VCaP (cell line): ENCODE data around the gene APH1B.

Experiments used
- H3K27ac ChIP-seq: fragments of 450-650 bp; 2 replicates; pipeline ENCODE4 v1.5.1; 2017
- TF ChIP-seq, protein P1 (sequence below): fragments of 450-650 bp; conservative IDR thresholded peaks from 2 replicates; pipeline ENCODE4 v1.5.1; 2017; ENCODE audit warnings: mild to moderate bottlenecking, moderate library complexity

APH1B gene

DNA sequence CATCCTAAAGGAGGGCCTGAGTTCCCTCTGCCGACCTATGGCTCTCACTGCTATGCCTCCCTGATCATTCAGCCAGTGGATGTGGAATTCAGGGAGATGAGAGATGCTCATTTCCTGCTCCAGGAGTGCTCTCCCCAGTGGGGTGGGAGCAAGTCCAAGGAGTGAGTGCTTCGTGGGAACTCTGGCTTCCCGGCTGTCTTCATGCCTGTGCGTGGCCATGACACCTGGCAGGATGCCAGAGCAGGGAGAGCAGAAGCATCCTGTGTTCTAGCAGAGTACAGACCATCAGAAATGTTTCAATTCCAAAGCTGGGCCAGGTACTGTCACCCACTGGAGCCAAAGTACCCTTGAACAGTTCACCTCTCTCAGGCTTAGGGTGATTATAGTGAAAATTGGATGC, 45.1 kb downstream of the APH1B start:
- TF ChIP-seq, protein P1, sequence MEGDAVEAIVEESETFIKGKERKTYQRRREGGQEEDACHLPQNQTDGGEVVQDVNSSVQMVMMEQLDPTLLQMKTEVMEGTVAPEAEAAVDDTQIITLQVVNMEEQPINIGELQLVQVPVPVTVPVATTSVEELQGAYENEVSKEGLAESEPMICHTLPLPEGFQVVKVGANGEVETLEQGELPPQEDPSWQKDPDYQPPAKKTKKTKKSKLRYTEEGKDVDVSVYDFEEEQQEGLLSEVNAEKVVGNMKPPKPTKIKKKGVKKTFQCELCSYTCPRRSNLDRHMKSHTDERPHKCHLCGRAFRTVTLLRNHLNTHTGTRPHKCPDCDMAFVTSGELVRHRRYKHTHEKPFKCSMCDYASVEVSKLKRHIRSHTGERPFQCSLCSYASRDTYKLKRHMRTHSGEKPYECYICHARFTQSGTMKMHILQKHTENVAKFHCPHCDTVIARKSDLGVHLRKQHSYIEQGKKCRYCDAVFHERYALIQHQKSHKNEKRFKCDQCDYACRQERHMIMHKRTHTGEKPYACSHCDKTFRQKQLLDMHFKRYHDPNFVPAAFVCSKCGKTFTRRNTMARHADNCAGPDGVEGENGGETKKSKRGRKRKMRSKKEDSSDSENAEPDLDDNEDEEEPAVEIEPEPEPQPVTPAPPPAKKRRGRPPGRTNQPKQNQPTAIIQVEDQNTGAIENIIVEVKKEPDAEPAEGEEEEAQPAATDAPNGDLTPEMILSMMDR: no peak
- H3K27ac ChIP-seq: no peak overlapping the region

DNA sequence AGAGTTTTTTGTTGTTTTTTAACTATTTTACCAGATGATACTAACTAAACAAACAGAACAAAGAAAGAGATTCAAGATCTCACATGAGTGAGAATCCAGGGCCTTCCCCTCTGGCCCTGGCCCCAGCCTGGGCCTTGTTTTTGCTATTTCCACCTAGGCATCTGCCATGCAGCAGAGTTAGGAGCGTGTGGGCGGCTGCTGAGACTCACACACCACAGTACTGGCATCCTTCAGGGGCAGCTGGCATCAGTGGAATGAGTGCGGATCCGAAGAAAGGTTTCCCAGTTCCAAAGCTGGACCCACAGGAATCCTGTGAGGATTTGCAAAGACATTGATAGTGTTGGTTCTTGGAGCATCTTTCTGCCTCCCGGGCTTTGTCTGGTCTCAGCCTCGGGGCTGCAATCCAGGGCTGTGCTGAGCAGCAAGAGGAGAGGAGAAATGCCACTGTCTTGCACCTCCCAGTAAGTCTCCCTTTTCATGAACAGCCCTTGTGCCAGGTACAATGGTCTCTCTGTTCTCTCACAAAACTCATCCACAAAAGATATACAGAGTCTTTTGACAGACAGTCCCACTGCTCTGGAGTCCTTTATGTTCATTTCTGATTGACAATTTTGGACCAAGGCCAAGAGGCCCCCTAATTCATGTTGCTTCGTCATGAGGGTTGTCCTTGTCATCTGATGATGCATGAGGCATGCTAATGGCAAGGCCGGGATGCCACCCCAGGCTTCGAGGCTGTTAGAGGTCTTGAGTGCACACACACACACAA, 46.6 kb downstream of the APH1B start:
- TF ChIP-seq, protein P1: no peak
- no peak overlapping the region for H3K27ac ChIP-seq

DNA sequence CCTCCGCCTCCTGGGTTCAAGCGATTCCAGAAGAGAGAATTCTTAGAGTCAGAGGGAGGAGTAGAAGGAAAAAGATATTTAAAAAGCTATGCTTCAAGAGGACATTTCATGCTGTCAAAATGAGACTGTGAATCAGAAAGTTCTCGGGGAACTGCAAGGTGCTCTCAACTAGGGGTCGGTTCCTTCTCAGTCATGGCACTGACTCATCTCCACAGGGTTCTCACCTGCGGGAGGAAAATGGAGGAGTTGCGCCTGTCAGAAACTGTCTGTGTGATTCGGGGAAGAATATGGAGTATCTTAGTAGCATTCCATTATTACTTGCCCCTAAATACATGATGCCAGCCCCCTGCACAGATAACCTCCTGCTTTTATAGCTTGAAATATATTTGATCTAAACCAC, 47.4 kb downstream of the APH1B start:
- no peak overlapping the region for H3K27ac ChIP-seq
- TF ChIP-seq, protein P1: no peak

DNA sequence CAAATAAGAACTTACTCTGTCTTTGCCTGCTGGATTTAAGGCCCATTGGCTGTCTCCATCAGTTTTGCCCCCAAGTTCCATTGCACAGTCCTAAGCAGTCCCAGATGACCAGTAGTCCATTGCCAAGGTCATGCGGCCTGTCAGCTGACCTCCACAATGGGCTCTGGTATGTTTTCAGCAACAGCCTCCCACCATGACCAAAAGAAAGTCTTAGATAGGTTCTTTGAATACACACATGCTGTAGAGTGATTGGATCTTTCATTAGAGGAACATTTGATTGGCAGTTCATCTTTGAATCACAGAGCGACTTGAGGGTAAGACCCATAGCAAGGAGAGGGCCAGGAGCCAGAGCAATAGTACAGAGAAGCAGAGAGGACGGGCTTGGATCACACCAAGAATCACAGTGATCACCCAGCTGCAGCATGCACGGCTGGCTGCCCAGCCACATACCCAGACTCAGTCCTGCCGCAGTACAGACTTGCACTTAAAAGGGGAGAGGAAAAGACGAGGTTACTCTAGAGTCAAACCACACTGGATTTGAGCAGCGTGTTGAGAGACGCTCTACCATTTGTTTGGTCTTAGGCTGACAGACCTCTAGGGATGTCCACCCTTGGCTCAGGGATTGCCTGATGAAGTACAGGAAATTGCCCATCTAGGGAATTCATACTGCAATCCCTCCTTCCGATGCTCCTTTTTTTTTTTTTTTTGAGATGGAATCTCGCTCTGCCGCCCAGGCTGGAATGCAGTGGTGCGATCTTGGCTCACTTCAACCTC, 50.4 kb downstream of the APH1B start:
- no peak overlapping the region for H3K27ac ChIP-seq
- TF ChIP-seq, protein P1: no peak

DNA sequence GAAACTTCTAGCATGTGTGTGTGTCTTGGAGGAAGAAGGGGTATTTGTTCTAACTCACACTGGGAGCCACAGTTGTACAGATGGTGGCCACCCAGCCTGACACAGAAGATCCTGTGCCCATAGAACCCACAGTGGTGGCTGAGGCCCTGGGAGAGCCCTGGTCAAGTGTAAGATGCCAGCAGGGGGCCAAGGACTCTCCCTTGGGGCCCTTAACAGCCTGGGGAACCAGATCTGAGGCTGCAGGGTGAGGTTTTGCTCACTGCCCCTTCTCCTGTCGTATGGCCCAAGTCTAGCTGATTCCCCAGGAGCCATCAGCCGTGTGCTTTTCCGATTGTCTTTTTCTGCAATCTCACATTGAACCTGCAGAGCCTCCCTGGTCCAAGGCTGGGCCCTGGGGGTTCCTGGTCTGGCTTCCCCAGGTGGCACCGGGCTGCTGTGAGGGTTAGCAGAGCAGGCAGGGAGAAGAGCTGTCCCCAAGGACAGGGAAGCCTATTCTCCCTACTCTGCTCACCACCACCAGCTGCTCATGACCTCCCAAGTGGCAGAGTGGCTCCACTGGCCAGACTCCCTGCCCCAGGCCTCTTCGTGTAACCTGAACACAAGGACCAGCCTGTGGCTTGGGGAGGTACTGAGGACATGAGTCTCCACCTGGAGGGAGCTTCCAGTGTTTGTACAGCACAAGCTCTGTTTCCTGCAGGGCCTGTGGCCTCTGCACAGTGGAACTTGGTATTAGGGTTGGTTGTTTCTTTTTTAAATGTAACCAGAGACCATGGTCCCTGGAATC, 52.4 kb downstream of the APH1B start:
- no peak overlapping the region for H3K27ac ChIP-seq
- TF ChIP-seq, protein P1: no peak

DNA sequence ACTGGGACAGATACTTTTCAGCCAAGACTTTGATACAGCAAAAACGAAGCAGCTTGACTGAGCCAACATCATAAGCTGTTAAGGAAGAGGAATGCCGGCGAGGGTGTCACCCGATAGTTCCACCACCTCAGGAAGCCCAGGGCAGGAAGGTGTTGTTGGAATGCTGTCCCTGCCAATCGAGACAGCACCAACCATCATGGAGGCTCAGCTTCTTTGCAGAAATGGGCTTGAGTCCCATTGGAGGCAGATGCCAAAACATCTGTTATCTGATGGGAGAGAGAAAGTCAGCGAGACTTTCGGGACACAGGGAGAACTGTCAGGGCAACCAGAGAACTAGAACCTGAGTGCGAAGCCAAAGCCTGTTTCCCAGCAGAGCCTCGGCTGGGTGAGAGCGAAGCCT, 53.5 kb downstream of the APH1B start:
- TF ChIP-seq, protein P1: no peak
- H3K27ac ChIP-seq: no peak overlapping the region

DNA sequence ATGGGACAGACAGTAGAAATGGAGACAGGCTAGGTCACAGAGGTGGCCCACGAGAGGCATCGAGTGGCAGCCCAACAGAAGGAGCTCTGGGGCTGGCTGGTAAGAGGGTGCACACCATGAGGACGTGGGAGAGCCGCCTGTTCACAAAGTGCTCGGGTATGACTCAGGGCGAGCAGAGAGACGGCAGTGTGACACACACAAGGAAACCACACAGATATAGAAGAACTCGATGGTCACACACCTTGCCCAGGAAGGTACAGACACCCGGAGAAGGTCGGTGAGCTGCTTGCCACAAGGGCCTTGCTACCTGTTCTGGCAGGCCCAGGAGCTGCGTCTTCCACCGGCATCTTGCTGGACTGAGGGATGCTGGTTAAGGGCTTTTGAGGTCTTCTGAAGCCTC, 54.1 kb downstream of the APH1B start:
- H3K27ac ChIP-seq: peak overlapping the region; percentile 38
- TF ChIP-seq, protein P1: no peak
